H1 (cell line): ENCODE results near the gene RGR. TPM values are rescaled to one million over a fixed set of nuclear protein-coding genes. Genes with fewer than 3 reads are reported as not detected.

Experiments used
- CTCF ChIA-PET: fragments of 300-600 bp; sonication (Branson Sonifier 250); formaldehyde crosslinking; loops from one replicate; lab custom pipeline; 2021; ENCODE audit not compliant: partially characterized antibody; lab: Charles Lee
- POLR2A ChIA-PET: fragments of 300-600 bp; sonication (Branson Sonifier 250); formaldehyde crosslinking; loops from one replicate; lab custom pipeline; 2021; ENCODE audit warnings: inconsistent platforms; ENCODE audit not compliant: partially characterized antibody; lab: Charles Lee
- DNase-seq, 2 experiments: peaks; one replicate each; pipeline versions ENCODE4 v3.0.0 to v3.0.0-alpha.2; 2010 to 2022; ENCODE audit warnings: low spot score in 2 of 2, low read depth in 1 of 2, mixed read lengths in 1 of 2
- FAIRE-seq: peaks from 2 replicates; lab custom pipeline; 2011; peaks lifted over from hg19 to GRCh38; lab: Jason Lieb, UNC
- H2AFZ ChIP-seq: 2 replicates; pipeline ENCODE4 v1.8.1; 2012; ENCODE audit warnings: low read length, inconsistent platforms
- H2AK5ac ChIP-seq: 2 replicates; pipeline ENCODE4 v1.6.1; 2013; ENCODE audit warnings: low read depth, low read length
- H2BK120ac ChIP-seq: replicated peaks from 2 replicates; pipeline ENCODE3; 2013; ENCODE audit warnings: low read depth, low read length, inconsistent platforms
- H2BK12ac ChIP-seq: 2 replicates; pipeline ENCODE4 v1.6.1; 2013; ENCODE audit warnings: low read depth, low read length
- H2BK15ac ChIP-seq: 2 replicates; pipeline ENCODE4 v1.6.1; 2013; ENCODE audit warnings: low read length
- H2BK20ac ChIP-seq: 2 replicates; pipeline ENCODE4 v1.6.1; 2013; ENCODE audit warnings: low read length
- H2BK5ac ChIP-seq: 2 replicates; pipeline ENCODE4 v1.6.1; 2013; ENCODE audit warnings: low read depth, low read length
- H3K14ac ChIP-seq: 2 replicates; pipeline ENCODE4 v1.6.1; 2013; ENCODE audit warnings: inconsistent platforms; ENCODE audit not compliant: insufficient read length
- H3K18ac ChIP-seq: 2 replicates; pipeline ENCODE4 v1.6.1; 2013; ENCODE audit warnings: low read length; ENCODE audit errors: extremely low read depth
- H3K23ac ChIP-seq: 2 replicates; pipeline ENCODE4 v1.6.1; 2013; ENCODE audit warnings: inconsistent platforms; ENCODE audit not compliant: insufficient read length
- H3K23me2 ChIP-seq: 2 replicates; pipeline ENCODE4 v1.6.1; 2013; ENCODE audit warnings: low read depth, low read length
- H3K27ac ChIP-seq: 2 replicates; pipeline ENCODE4 v1.6.1; 2011; ENCODE audit warnings: low read depth, low read length, inconsistent platforms
- H3K27me3 ChIP-seq, 4 experiments: replicated peaks in 1 of 4; 1 replicate in 1 of 4; 2 replicates in 3 of 4; pipeline versions ENCODE4 v1.6.1 to v1.8.1; 2011 to 2013; ENCODE audit warnings: low read length in 3 of 4, mild to moderate bottlenecking in 3 of 4, inconsistent platforms in 2 of 4, mixed read lengths in 2 of 4, moderate library complexity in 1 of 4; ENCODE audit not compliant: control insufficient read depth in 3 of 4, insufficient read depth in 3 of 4; ENCODE audit errors: extremely low read depth in 1 of 4
- H3K36me3 ChIP-seq, 4 experiments: 2 replicates each; pipeline versions ENCODE4 v1.6.1 to v1.8.1; 2011 to 2013; ENCODE audit warnings: mild to moderate bottlenecking in 4 of 4, low read length in 3 of 4, moderate library complexity in 2 of 4, control low read depth in 1 of 4, inconsistent platforms in 1 of 4; ENCODE audit not compliant: insufficient read depth in 4 of 4, control insufficient read depth in 2 of 4
- H3K4ac ChIP-seq: replicated peaks from 2 replicates; pipeline ENCODE3; 2013; ENCODE audit warnings: low read length, low read depth, mixed read lengths, inconsistent platforms; ENCODE audit not compliant: insufficient read length
- H3K4me1 ChIP-seq, 4 experiments: replicated peaks in 1 of 4; 1 replicate in 1 of 4; 2 replicates in 3 of 4; pipeline versions ENCODE4 v1.6.1 to v1.8.1; 2011 to 2013; ENCODE audit warnings: low read length in 3 of 4, inconsistent platforms in 2 of 4, mixed read lengths in 1 of 4; ENCODE audit not compliant: insufficient read depth in 4 of 4, control insufficient read depth in 3 of 4
- H3K4me2 ChIP-seq, 2 experiments: 2 replicates each; pipeline versions ENCODE4 v1.6.1 to v1.8.1; 2011 to 2013; ENCODE audit warnings: low read depth in 2 of 2, low read length in 2 of 2, control low read depth in 1 of 2, inconsistent platforms in 1 of 2, mild to moderate bottlenecking in 1 of 2; ENCODE audit not compliant: insufficient read depth in 1 of 2
- H3K4me3 ChIP-seq, 4 experiments: fragments of 200-600, 300-600 bp in 1 of 4; sonication (generic), shearing (Covaris generic), sonication (Bioruptor Twin) in 1 of 4; 2 replicates each; pipeline versions ENCODE4 v1.5.1 to v1.8.1; 2011 to 2016; ENCODE audit warnings: low read length in 4 of 4, low read depth in 3 of 4, control low read depth in 2 of 4, inconsistent platforms in 2 of 4, mild to moderate bottlenecking in 2 of 4, mixed read lengths in 1 of 4, moderate library complexity in 1 of 4; ENCODE audit not compliant: insufficient read depth in 2 of 4; ENCODE audit errors: extremely low read depth in 1 of 4
- H3K56ac ChIP-seq: replicated peaks from 2 replicates; pipeline ENCODE3; 2013; ENCODE audit warnings: low read depth, mild to moderate bottlenecking, mixed read lengths, low read length, inconsistent platforms; ENCODE audit not compliant: insufficient read length
- H3K79me1 ChIP-seq: 2 replicates; pipeline ENCODE4 v1.6.1; 2013; ENCODE audit warnings: low read depth, low read length, control low read depth
- H3K79me2 ChIP-seq, 2 experiments: 2 replicates each; pipeline versions ENCODE4 v1.6.1 to v1.8.1; 2012 to 2013; ENCODE audit warnings: low read length in 2 of 2, mild to moderate bottlenecking in 2 of 2, inconsistent platforms in 1 of 2; ENCODE audit not compliant: insufficient read depth in 2 of 2, control insufficient read depth in 1 of 2
- H3K9ac ChIP-seq, 4 experiments: replicated peaks in 1 of 4; 1 replicate in 1 of 4; 2 replicates in 3 of 4; pipeline versions ENCODE4 v1.6.1 to v1.8.1; 2011 to 2013; ENCODE audit warnings: low read depth in 3 of 4, low read length in 3 of 4, control low read depth in 2 of 4, mild to moderate bottlenecking in 2 of 4, moderate library complexity in 2 of 4, inconsistent platforms in 1 of 4; ENCODE audit errors: extremely low read depth in 1 of 4
- H3K9me3 ChIP-seq, 2 experiments: 2 replicates each; pipeline versions ENCODE4 v1.6.1 to v1.8.1; 2012 to 2013; ENCODE audit warnings: mild to moderate bottlenecking in 2 of 2, moderate library complexity in 2 of 2, control low read depth in 1 of 2, inconsistent platforms in 1 of 2, low read depth in 1 of 2, low read length in 1 of 2, mixed read lengths in 1 of 2; ENCODE audit not compliant: insufficient read depth in 2 of 2
- H4K20me1 ChIP-seq, 2 experiments: replicated peaks in 1 of 2; 2 replicates each; pipeline versions ENCODE3 to v1.8.1; 2011 to 2013; ENCODE audit warnings: inconsistent platforms in 2 of 2, low read length in 2 of 2, mild to moderate bottlenecking in 1 of 2; ENCODE audit not compliant: insufficient read depth in 2 of 2, control insufficient read depth in 1 of 2
- H4K5ac ChIP-seq: 2 replicates; pipeline ENCODE4 v1.6.1; 2013; ENCODE audit warnings: low read length, low read depth, mixed read lengths, inconsistent platforms; ENCODE audit not compliant: insufficient read length
- H4K8ac ChIP-seq: 2 replicates; pipeline ENCODE4 v1.8.0; 2013; ENCODE audit warnings: mild to moderate bottlenecking, moderate library complexity, low read length, inconsistent platforms; ENCODE audit not compliant: insufficient read depth; ENCODE audit errors: extremely low read depth
- H4K91ac ChIP-seq: replicated peaks from 2 replicates; pipeline ENCODE3; 2013; ENCODE audit warnings: low read length, mixed read lengths, inconsistent platforms; ENCODE audit not compliant: insufficient read length
- WGBS, 2 experiments: shearing (Covaris generic) in 1 of 2; methylation state at CpG; one replicate each; pipeline versions ENCODE4 v1.1.6 to v1.1.7; 2013 to 2015; ENCODE audit warnings: low lambda C conversion rate in 2 of 2, mixed read lengths in 2 of 2, inconsistent platforms in 1 of 2, low coverage in 1 of 2, missing lambda C conversion rate in 1 of 2; ENCODE audit not compliant: insufficient replicate concordance in 2 of 2, insufficient coverage in 1 of 2, insufficient read length in 1 of 2; ENCODE audit errors: extremely low coverage in 1 of 2, missing lambda C conversion rate in 1 of 2; 5-methylcytosine and 5-hydroxymethylcytosine counted together
- polyA plus RNA-seq, 7 experiments: library from polyadenylated mRNA; depleted of rRNA in 3 of 7; stranded (reverse) in 5 of 7; unstranded in 2 of 7; fragments of >200 nt in 5 of 7; fragments of 200-250 nt in 2 of 7; gene quantifications; 1 replicate in 5 of 7; 2 replicates in 1 of 7; 4 replicates in 1 of 7; pipeline versions ENCODE4 v1.2.1 to v1.2.3, GENCODE V29; 2011 to 2013; ENCODE audit warnings: missing spikeins in 2 of 7, mixed read lengths in 2 of 7
- total RNA-seq: library from RNA; stranded (reverse); fragmentation: NEBNext Ultra II Directional; extraction: Animal tissue kit (Norgen Biotek cat#: 25700); gene quantifications from 2 replicates; pipeline ENCODE4 v1.2.1, GENCODE V29; 2021

Gene RGR
- total and polyA plus RNA-seq, 2 of the 8 experiments (the other 6 are each of a cell fraction or from before 2014, with no cell fraction given): not detected

DNA sequence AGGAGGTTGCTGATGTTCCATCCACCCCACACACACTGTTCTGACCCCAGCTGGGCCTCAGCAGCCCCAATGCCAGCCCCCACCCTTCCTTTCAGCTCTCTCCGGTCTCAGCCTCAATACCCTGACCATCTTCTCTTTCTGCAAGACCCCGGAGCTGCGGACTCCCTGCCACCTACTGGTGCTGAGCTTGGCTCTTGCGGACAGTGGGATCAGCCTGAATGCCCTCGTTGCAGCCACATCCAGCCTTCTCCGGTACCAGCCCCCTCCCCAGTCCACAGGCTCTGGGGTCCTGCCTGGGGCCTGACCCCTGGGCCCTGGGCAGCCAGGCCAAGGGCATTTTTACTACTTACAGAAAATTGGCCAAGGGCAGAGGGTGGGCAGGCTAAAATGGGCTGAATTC is 2.6 kb downstream of the RGR start:
- no peak overlapping the region for H2AK5ac ChIP-seq
- FAIRE-seq: no peak
- H3K14ac ChIP-seq: no peak overlapping the region
- no peaks in the 10 kb centered on the region for H3K79me2 ChIP-seq
- DNase-seq: no peak
- no peaks in the 10 kb centered on the region for H3K9me3 ChIP-seq
- H2BK15ac ChIP-seq: no peak overlapping the region
- H3K18ac ChIP-seq: no peak overlapping the region
- no peak overlapping the region for H2BK20ac ChIP-seq
- no peak overlapping the region for H2BK5ac ChIP-seq
- no peaks in the 10 kb centered on the region for H3K36me3 ChIP-seq
- no peak overlapping the region for H2AFZ ChIP-seq
- no peak overlapping the region for H4K8ac ChIP-seq
- CTCF ChIA-PET: interaction anchor here (0.6 to 11.2 kb wide), 14 partner anchors 8 to 301 kb away, joined by 3 to 102 read pairs (median 5); no protein-coding TSS in a partner anchor
- H2BK120ac ChIP-seq: no peak overlapping the region
- no peak overlapping the region for H4K5ac ChIP-seq
- no peak overlapping the region for H3K9ac ChIP-seq
- H3K27ac ChIP-seq: no peak overlapping the region
- H3K23ac ChIP-seq: no peak overlapping the region
- no peaks in the 10 kb centered on the region for H3K4me1 ChIP-seq
- H3K4me3 ChIP-seq: no peak overlapping the region
- H4K91ac ChIP-seq: no peak overlapping the region
- WGBS, 2 experiments: 84% methylated on average over 6 of the region's 6 CpGs; no CpG with 5 or more reads in 1 of the 2 experiments
- H3K4ac ChIP-seq: no peak overlapping the region
- H3K79me1 ChIP-seq: no peaks in the 10 kb centered on the region
- no peak overlapping the region for H2BK12ac ChIP-seq
- no peaks in the 10 kb centered on the region for H3K23me2 ChIP-seq
- no peak overlapping the region for H3K4me2 ChIP-seq
- H3K27me3 ChIP-seq: no peaks in the 10 kb centered on the region
- no peak overlapping the region for H3K56ac ChIP-seq
- POLR2A ChIA-PET: interaction anchor here (1.1 kb wide), 1 partner anchor 9 kb away, joined by 3 read pairs; no protein-coding TSS in a partner anchor
- no peaks in the 10 kb centered on the region for H4K20me1 ChIP-seq
